Effector memory CD4-positive, alpha-beta T cell (primary cell): ENCODE results near the gene NDUFAF7.
"Not testable (repeated sequence)": the region's sequence is repeated elsewhere in the genome, so short reads cannot be mapped to it uniquely, and the experiment has no call there.

Experiments used
- DNase-seq, 3 donors: peaks; one replicate each; pipeline ENCODE4 v3.0.0-alpha.2; 2020
- H3K27ac ChIP-seq: 2 replicates; pipeline ENCODE4 v1.7.0; 2013; ENCODE audit warnings: mild to moderate bottlenecking, low read length, moderate library complexity; ENCODE audit not compliant: insufficient read depth, poor library complexity, severe bottlenecking
- H3K27me3 ChIP-seq: replicated peaks from 2 replicates; pipeline ENCODE4 v1.7.0; 2013; ENCODE audit warnings: mild to moderate bottlenecking, low read length; ENCODE audit not compliant: insufficient read depth, control insufficient read depth, poor library complexity, severe bottlenecking
- H3K36me3 ChIP-seq: 2 replicates; pipeline ENCODE4 v1.7.0; 2013; ENCODE audit warnings: mild to moderate bottlenecking, low read length, moderate library complexity; ENCODE audit not compliant: control insufficient read depth, insufficient read depth
- H3K4me1 ChIP-seq: 2 replicates; pipeline ENCODE4 v1.7.0; 2013; ENCODE audit warnings: low read length, mild to moderate bottlenecking; ENCODE audit not compliant: control insufficient read depth, insufficient read depth, poor library complexity, severe bottlenecking
- H3K4me3 ChIP-seq: 2 replicates; pipeline ENCODE4 v1.7.0; 2013; ENCODE audit warnings: low read length, low read depth, mild to moderate bottlenecking; ENCODE audit not compliant: insufficient read depth, poor library complexity, severe bottlenecking
- H3K9me3 ChIP-seq: 2 replicates; pipeline ENCODE4 v1.7.0; 2013; ENCODE audit warnings: mild to moderate bottlenecking, low read length, moderate library complexity; ENCODE audit not compliant: control insufficient read depth

NDUFAF7 gene

DNA sequence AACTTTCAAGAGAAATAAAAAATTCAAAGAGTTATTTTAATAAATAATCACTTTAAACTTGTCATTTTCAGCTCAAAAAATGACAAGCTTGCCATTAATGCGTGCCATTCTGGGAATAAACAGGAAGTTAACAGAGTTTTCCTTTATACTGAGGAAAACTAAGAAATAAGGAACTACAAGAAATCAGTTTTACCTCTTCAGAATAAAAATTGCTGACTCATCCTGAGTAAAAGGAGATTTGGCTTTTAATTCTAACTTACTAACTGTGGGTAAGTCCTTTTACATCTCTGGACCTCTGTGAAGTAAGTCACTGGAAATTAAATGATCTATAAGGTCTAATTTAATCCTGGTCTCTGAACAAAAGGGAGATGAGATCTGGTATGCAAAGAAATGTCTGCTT is 16.2 kb upstream of the NDUFAF7 start:
- H3K36me3 ChIP-seq, result peaks cover 69% of the 10 kb centered on the region
- no peaks in the 10 kb centered on the region for H3K9me3 ChIP-seq
- H3K4me1 ChIP-seq, result no peaks in the 10 kb centered on the region
- no peak overlapping the region for H3K4me3 ChIP-seq
- no peaks in the 10 kb centered on the region for H3K27me3 ChIP-seq
- no peak for DNase-seq
- H3K27ac ChIP-seq, result no peak overlapping the region

DNA sequence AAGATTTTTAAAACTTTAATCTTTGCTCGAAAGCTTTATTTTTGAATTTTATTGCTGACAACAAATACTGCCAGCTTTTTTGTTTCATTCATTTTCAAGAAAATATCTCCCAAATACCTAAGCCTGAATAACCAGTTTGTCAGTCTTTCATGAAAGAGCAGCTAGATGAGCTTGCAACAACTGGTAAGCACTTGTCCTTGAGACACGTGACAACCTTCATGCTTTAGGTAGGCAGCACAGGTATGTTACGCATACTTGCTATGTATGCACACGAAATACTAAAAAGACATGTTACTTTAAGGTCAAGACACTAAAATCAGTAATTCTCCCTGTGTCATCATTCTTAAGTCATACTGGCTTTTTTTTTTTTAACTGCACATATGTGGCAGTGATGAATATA is 12.4 kb upstream of the NDUFAF7 start:
- no peak overlapping the region for H3K4me3 ChIP-seq
- H3K9me3 ChIP-seq, result no peaks in the 10 kb centered on the region
- no peak overlapping the region for H3K27ac ChIP-seq
- H3K36me3 ChIP-seq, result peaks cover 52% of the 10 kb centered on the region
- no peak for DNase-seq
- no peaks in the 10 kb centered on the region for H3K27me3 ChIP-seq
- no peaks in the 10 kb centered on the region for H3K4me1 ChIP-seq

DNA sequence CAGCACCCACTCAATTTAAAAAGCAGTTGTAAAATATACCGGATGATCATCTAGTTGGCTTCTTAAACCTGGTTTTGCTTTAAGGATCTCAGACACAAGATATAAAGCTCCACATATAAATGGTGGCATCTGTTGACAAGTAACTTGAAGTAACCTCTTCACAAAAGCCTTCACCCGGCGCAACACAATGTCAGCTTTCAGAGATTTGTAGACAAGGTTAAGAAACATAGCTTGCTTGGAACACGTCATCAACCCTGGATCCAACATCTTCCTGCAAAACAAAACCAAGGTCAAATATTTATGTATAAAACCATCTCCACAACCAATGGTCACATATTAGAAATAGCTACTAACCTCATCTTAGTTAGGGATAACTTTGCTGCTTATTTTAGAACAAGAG is 8.3 kb upstream of the NDUFAF7 start:
- no peak for DNase-seq

DNA sequence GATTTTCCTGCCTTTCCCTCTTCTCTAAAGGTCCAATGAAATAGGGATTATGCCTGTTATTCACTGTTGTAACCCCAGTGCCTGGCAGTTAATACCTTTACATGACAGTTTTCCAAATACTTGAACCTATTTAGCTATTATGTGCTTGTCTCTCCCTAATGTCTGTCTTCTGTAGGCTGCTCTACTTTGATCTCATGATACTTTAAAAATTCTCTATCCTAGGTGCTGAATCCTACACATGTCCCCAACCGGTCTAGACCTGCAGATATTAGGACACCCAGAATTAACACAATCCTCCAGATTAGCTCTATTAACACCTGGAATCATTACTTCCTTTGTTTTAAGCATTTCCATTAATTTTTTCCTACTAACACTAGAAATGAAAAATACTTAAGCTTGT is 7.4 kb upstream of the NDUFAF7 start:
- DNase-seq, result no peak
- Histone ChIP-seq H3K9me3 (no peaks in the 10 kb centered on the region), H3K4me1 (no peaks in the 10 kb centered on the region), H3K4me3 (no peak overlapping the region), H3K36me3 (peaks cover 40% of the 10 kb centered on the region), H3K27me3 (no peaks in the 10 kb centered on the region), H3K27ac (no peak overlapping the region)

More for the DNA sequence above, 8.3 kb upstream of the NDUFAF7 start:
- Histone ChIP-seq H3K36me3 (peaks cover 37% of the 10 kb centered on the region), H3K9me3 (no peaks in the 10 kb centered on the region), H3K4me3 (no peak overlapping the region), H3K27ac (no peak overlapping the region), H3K4me1 (no peaks in the 10 kb centered on the region), H3K27me3 (no peaks in the 10 kb centered on the region)

DNA sequence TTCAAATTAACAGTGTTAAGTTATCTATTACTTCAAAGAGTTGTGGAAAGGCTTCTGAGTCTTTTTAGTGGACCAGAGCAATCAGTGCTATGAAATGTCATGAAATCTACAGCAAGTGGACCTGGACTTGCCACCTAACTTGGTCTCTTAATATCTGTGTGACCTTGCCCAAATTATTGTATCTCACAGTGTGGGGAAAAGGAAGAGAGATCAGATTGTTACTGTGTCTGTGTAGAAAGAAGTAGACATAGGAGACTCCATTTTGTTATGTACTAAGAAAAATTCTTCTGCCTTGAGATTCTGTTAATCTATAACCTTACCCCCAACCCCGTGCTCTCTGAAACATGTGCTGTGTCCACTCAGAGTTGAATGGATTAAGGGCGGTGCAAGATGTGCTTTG is 6.3 kb upstream of the NDUFAF7 start:
- H3K9me3 ChIP-seq, H3K4me3 ChIP-seq, H3K27me3 ChIP-seq, H3K4me1 ChIP-seq, DNase-seq, H3K27ac ChIP-seq: not testable (repeated sequence)
- peaks cover 32% of the 10 kb centered on the region for H3K36me3 ChIP-seq

DNA sequence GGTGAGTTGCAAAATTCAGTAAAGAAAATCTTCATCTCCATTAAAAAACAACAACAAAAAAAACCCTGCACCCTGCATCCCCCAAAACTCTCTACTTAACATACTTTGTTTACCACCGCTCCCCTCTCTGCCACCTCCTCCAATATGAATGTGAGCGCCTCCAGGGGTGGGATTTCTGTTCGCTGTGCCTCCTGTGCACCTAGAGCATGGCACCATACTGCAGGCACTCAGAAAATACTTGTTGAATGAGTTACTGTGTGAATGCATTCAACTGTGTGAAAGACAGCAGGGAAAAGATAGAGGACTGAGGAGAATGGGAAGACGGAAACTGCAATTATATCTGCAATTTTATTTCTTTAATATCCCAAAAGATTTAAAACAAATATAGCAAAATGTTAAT is 4.6 kb upstream of the NDUFAF7 start:
- Histone ChIP-seq H3K9me3 (no peaks in the 10 kb centered on the region), H3K27ac (no peak overlapping the region), H3K36me3 (peaks cover 21% of the 10 kb centered on the region), H3K27me3 (no peaks in the 10 kb centered on the region), H3K4me3 (no peak overlapping the region), H3K4me1 (peaks cover 8% of the 10 kb centered on the region)
- no peak for DNase-seq

DNA sequence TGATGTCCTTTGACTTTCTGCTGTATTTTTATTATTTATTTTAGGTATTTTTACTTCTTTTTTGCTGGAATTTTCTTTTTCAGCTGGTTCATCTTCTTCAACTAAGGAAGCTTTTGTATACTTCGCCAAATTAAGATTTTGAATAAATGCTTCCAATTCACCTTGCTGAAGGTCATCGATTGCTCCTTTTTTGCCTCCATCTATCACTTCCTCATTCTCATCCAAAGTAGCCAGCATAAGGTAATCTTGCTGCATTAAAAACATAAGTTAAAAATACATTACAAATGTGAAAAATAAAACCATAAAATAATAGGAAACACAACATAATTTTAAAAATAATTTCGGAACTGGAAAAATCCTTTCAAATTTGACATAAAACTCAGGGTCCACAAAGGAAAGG is 2.7 kb upstream of the NDUFAF7 start:
- no peak overlapping the region for H3K27ac ChIP-seq
- H3K9me3 ChIP-seq, result no peaks in the 10 kb centered on the region
- H3K4me1 ChIP-seq, result peaks cover 20% of the 10 kb centered on the region
- no peak for DNase-seq
- no peak overlapping the region for H3K4me3 ChIP-seq
- H3K27me3 ChIP-seq, result no peaks in the 10 kb centered on the region
- peaks cover 18% of the 10 kb centered on the region for H3K36me3 ChIP-seq

DNA sequence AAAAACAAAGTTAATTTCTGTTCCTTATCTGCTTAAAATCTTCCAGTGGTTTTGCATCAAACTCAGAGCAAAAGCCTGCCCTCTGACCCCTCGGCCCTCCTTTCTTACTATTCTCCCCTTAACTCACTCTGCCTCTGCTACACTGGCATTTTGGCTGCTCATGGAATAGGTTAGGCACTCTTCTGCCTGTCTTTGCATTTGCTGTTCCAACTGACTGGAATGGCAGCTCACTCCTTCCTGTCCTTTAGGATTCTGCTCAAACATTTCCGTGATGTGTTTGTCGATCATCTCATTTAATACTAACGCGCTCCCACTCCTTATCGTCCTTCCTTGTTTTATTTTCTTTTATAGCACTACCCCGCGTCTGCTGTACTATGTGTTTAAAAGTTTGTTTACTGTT is 877 bp upstream of the NDUFAF7 start:
- no peak for DNase-seq
- Histone ChIP-seq H3K27ac (peak overlapping the region; percentile 92), H3K4me3 (peak overlapping the region; percentile 71), H3K36me3 (peaks cover 18% of the 10 kb centered on the region), H3K4me1 (peaks cover 20% of the 10 kb centered on the region), H3K9me3 (no peaks in the 10 kb centered on the region), H3K27me3 (no peaks in the 10 kb centered on the region)

DNA sequence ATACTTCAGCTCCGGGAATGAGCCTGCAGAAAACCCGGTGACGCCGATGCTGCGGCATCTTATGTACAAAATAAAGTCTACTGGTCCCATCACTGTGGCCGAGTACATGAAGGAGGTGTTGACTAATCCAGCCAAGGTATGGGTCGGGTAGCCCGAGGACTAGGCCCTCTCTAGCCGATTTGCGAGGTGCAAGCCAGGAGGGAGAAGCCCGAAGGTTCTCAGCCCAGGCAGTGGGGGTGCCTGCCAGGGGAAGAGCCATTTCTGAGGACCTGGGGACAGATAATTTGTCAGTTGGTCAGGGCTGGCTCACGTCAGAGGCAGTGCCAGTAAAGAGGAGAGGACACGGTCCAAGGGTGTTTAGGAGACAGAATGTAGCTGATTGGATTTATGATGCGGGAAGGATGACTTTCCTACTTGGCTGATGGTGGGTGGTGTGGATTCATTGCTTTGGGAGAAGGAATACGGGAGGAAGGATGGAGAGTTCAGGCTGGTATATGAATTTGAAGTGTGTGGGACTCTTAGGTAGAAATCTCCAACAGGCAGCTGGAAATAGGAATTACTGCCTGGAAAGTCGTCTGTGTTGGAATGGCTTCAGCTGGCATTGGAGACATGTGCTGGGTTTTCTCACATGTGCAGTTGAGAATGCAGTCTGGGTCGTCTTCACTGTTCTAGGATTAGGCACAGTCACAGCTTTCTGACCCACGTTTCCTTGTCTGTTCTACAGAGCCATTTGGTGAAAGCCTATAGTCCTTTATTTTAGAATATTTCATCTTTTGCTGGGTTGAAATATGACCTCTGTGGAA is 874 bp downstream of the NDUFAF7 start:
- H3K4me1 ChIP-seq, result peaks cover 20% of the 10 kb centered on the region
- peak overlapping the region; percentile 92 for H3K27ac ChIP-seq
- H3K27me3 ChIP-seq, result no peaks in the 10 kb centered on the region
- no peaks in the 10 kb centered on the region for H3K9me3 ChIP-seq
- no peak for DNase-seq
- peak overlapping the region; percentile 71 for H3K4me3 ChIP-seq
- H3K36me3 ChIP-seq, result peaks cover 17% of the 10 kb centered on the region

DNA sequence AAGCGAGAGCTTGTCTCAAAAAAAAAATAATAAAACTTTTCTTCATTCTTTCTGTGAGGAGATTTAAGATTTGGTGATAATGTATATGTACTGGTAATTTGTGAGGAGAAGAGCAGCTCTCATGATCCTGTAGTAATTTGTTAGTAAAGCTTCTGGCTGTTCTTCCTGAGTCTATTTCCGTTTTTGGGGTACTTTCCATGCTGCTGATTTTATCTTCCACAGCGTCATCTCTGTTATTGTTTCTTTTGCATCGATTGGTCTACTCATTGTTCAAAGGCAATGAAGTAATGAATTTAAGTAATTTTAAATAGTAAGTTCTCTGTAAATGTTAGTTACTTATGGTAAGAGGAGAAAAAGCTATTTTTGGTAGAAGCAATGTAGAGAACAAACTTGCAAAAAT is 12.0 kb downstream of the NDUFAF7 start:
- H3K27me3 ChIP-seq, result no peaks in the 10 kb centered on the region
- no peak for DNase-seq
- no peak overlapping the region for H3K4me3 ChIP-seq
- H3K9me3 ChIP-seq, result no peaks in the 10 kb centered on the region
- peaks cover 58% of the 10 kb centered on the region for H3K36me3 ChIP-seq
- H3K27ac ChIP-seq, result peak overlapping the region; percentile 50
- H3K4me1 ChIP-seq, result no peaks in the 10 kb centered on the region
